Mucosa of rectum (tissue), 2 donors: ENCODE measurements around the gene SYPL1.

Experiments
- H3K27ac ChIP-seq, 2 donors: one replicate each; pipeline ENCODE4 v1.7.0; 2013; ENCODE audit warnings: inconsistent platforms in 2 of 2, low read depth in 2 of 2, low read length in 2 of 2
- H3K27me3 ChIP-seq, 2 donors: one replicate each; pipeline ENCODE4 v1.7.0; 2013; ENCODE audit warnings: low read length in 2 of 2; ENCODE audit not compliant: control insufficient read depth in 2 of 2, insufficient read depth in 2 of 2
- H3K36me3 ChIP-seq, 2 donors: one replicate each; pipeline ENCODE4 v1.7.0; 2013; ENCODE audit warnings: low read length in 2 of 2; ENCODE audit not compliant: control insufficient read depth in 2 of 2, insufficient read depth in 2 of 2
- H3K4me1 ChIP-seq, 2 donors: one replicate each; pipeline ENCODE4 v1.7.0; 2013; ENCODE audit warnings: low read length in 2 of 2, mild to moderate bottlenecking in 1 of 2; ENCODE audit not compliant: control insufficient read depth in 2 of 2, insufficient read depth in 2 of 2
- H3K4me3 ChIP-seq, 2 donors: one replicate each; pipeline ENCODE4 v1.7.0; 2013; ENCODE audit warnings: low read length in 2 of 2
- H3K9ac ChIP-seq, 2 donors: one replicate each; pipeline ENCODE4 v1.7.0; 2013; ENCODE audit warnings: low read length in 2 of 2, low read depth in 1 of 2, mild to moderate bottlenecking in 1 of 2
- H3K9me3 ChIP-seq, 2 donors: one replicate each; pipeline ENCODE4 v1.7.0; 2013; ENCODE audit warnings: low read length in 2 of 2; ENCODE audit not compliant: control insufficient read depth in 2 of 2
- donor health status: healthy.
- donor health status: Normal muscosa, but diverticular disease.

Gene SYPL1

GRCh38 chr7:106070201-106070551 lies 41.9 kb downstream of the SYPL1 start:
- Histone ChIP-seq H3K27ac (peak overlapping the region in 1 of 2 donors; percentile 86), H3K4me1 (peaks cover 27 to 38% of the 10 kb centered on the region in 2 donors), H3K27me3 (no peaks in the 10 kb centered on the region), H3K9ac (no peak overlapping the region), H3K4me3 (no peak overlapping the region), H3K9me3 (no peaks in the 10 kb centered on the region), H3K36me3 (no peaks in the 10 kb centered on the region)

- Histone ChIP-seq H3K27ac (no peak overlapping the region), H3K27me3 (no peaks in the 10 kb centered on the region), H3K36me3 (no peaks in the 10 kb centered on the region), H3K4me3 (no peak overlapping the region), H3K4me1 (peaks cover 32 to 43% of the 10 kb centered on the region in 2 donors), H3K9me3 (no peaks in the 10 kb centered on the region), H3K9ac (no peak overlapping the region)
Observed at GRCh38 chr7:106069471-106070200, 42.5 kb downstream of the SYPL1 start.

DNA sequence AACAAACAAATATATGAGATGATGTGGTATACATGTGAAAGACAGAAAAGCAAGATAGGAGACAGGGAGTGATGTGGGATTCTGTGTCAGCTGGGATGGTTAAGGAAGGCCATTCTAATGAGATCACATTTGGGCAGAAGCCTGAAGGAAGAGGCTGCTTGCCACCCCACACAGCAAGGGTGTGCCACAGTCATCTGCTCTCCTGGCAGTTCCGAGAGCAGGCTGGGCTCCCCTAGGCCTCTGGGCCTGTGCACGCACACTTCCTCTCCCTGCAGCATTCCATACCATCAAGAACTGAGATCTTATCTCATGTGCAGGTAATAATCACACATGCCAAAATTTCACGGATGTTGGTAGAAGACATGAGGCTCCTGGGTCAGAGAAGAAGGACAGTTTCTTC lies 43.1 kb downstream of the SYPL1 start:
- Histone ChIP-seq H3K36me3 (no peaks in the 10 kb centered on the region), H3K9me3 (no peaks in the 10 kb centered on the region), H3K27ac (no peak overlapping the region)

DNA sequence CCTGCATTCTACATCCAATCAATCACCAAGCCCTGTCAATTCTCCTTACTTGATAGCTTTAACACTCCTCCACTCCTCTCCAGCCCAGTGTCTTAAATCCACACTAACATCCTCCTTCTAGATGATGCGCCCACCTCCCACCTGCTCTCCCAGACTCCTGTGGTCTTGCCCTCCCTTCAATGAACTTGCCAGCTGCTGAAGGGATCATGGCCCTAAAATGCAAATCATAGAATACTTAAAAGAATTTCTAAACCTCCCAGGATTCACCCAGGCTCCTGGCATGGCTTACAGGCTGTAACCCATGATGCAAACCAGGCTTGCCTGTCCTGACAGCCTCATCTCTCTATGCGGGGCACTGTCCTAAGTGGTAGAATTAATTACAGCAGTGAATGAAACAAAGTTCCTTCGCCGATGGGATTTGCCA lies 43.6 kb downstream of the SYPL1 start:
- no peak overlapping the region for H3K27ac ChIP-seq
- no peak overlapping the region for H3K4me3 ChIP-seq
- H3K36me3 ChIP-seq = no peaks in the 10 kb centered on the region
- no peaks in the 10 kb centered on the region for H3K27me3 ChIP-seq
- no peaks in the 10 kb centered on the region for H3K9me3 ChIP-seq
- H3K9ac ChIP-seq = no peak overlapping the region
- peaks cover 34 to 37% of the 10 kb centered on the region in 2 donors for H3K4me1 ChIP-seq

More for the DNA sequence above, 43.1 kb downstream of the SYPL1 start:
- H3K4me1 ChIP-seq = peaks cover 36 to 41% of the 10 kb centered on the region in 2 donors
- H3K27me3 ChIP-seq = no peaks in the 10 kb centered on the region
- no peak overlapping the region for H3K4me3 ChIP-seq
- no peak overlapping the region for H3K9ac ChIP-seq

DNA sequence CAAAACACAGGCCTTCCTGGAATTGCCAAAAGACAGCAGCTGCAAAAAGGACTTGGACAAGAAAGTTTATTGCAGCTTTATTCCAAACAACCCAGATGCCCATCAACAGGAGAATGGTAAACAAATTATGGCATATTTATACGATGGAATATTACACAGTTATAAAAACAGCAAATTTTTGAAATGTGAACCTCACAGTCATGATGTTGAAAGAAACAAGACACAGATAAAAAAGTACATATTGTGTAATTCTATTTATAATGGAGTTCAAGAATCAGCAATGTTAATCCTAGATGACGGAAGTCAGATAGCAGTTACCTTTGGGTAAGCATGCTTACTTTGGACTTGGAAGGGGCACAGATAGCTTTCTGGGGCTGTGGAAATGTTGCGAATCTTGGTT lies 44.4 kb downstream of the SYPL1 start:
- Histone ChIP-seq H3K4me1 (peaks cover 30 to 38% of the 10 kb centered on the region in 2 donors), H3K27me3 (no peaks in the 10 kb centered on the region), H3K27ac (no peak overlapping the region), H3K9me3 (no peaks in the 10 kb centered on the region), H3K4me3 (no peak overlapping the region), H3K9ac (no peak overlapping the region), H3K36me3 (no peaks in the 10 kb centered on the region)

GRCh38 chr7:106065575-106066500 lies 46.3 kb downstream of the SYPL1 start:
- Histone ChIP-seq H3K9me3 (no peaks in the 10 kb centered on the region), H3K4me1 (peaks cover 14 to 22% of the 10 kb centered on the region in 2 donors), H3K9ac (peak overlapping the region in 1 of 2 donors; percentile 23), H3K4me3 (peak overlapping the region; percentile 46 to 60), H3K27me3 (no peaks in the 10 kb centered on the region), H3K36me3 (no peaks in the 10 kb centered on the region), H3K27ac (peak overlapping the region; percentile 72 to 82)

GRCh38 chr7:106064771-106065574 lies 47.1 kb downstream of the SYPL1 start:
- no peaks in the 10 kb centered on the region for H3K36me3 ChIP-seq
- H3K9ac ChIP-seq = peak overlapping the region in 1 of 2 donors; percentile 23
- H3K9me3 ChIP-seq = no peaks in the 10 kb centered on the region
- peak overlapping the region; percentile 46 to 60 for H3K4me3 ChIP-seq
- no peaks in the 10 kb centered on the region for H3K27me3 ChIP-seq
- peaks cover 15 to 22% of the 10 kb centered on the region in 2 donors for H3K4me1 ChIP-seq
- peak overlapping the region; percentile 72 to 82 for H3K27ac ChIP-seq

DNA sequence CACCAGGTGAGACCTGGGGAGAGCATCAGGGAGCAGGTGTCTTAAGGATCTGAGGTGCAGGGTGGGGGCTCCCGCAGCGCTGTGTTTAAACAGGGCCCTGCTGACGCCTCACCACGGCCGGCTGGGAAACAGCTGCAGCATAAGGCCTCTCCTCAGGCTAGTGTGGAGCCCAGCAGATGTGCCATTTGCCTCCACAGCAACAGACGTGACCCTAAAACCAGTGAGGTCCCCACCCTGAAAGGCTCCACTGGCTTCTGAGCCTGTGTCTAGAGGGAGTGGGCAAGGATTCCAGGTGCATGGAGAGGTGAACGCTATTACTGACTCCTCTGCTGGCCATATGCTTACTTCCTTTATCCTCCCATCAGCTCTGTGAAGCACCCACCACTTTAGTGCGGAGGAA lies 47.8 kb downstream of the SYPL1 start:
- no peak overlapping the region for H3K4me3 ChIP-seq
- peak overlapping the region; percentile 72 to 82 for H3K27ac ChIP-seq
- H3K4me1 ChIP-seq = peaks cover 15 to 22% of the 10 kb centered on the region in 2 donors
- H3K9me3 ChIP-seq = no peaks in the 10 kb centered on the region
- no peaks in the 10 kb centered on the region for H3K36me3 ChIP-seq
- no peak overlapping the region for H3K9ac ChIP-seq
- no peaks in the 10 kb centered on the region for H3K27me3 ChIP-seq

GRCh38 chr7:106063692-106064091 lies 48.4 kb downstream of the SYPL1 start:
- Histone ChIP-seq H3K27ac (no peak overlapping the region), H3K36me3 (no peaks in the 10 kb centered on the region), H3K9me3 (no peaks in the 10 kb centered on the region), H3K27me3 (no peaks in the 10 kb centered on the region), H3K4me1 (peaks cover 15 to 22% of the 10 kb centered on the region in 2 donors), H3K4me3 (no peak overlapping the region), H3K9ac (no peak overlapping the region)
